Neutrophil (primary cell): Measurements from ENCODE around the gene HPN.
"Not testable (repeated sequence)": the region's sequence is repeated elsewhere in the genome, so short reads cannot be mapped to it uniquely, and the experiment has no call there.

Experiments
- H3K27ac ChIP-seq: fragments of 200-600 bp; sonication (generic); 2 replicates; pipeline ENCODE4 v1.5.1; 2016; ENCODE audit warnings: mild to moderate bottlenecking, moderate library complexity
- H3K27me3 ChIP-seq: fragments of 200-600 bp; sonication (generic); 2 replicates; pipeline ENCODE4 v1.6.0; 2016; ENCODE audit warnings: mild to moderate bottlenecking
- H3K36me3 ChIP-seq: fragments of 200-600 bp; sonication (generic); 2 replicates; pipeline ENCODE4 v1.5.1; 2017
- H3K4me1 ChIP-seq, 2 experiments: fragments of 200-600 bp in 1 of 2; sonication (generic) in 1 of 2; 1 replicate in 1 of 2; 2 replicates in 1 of 2; pipeline versions ENCODE4 v1.5.1 to v1.6.1; 2013 to 2016; ENCODE audit warnings: low read depth in 1 of 2, low read length in 1 of 2, mild to moderate bottlenecking in 1 of 2, moderate library complexity in 1 of 2; ENCODE audit not compliant: control insufficient read depth in 1 of 2, insufficient read depth in 1 of 2
- H3K4me3 ChIP-seq, 2 experiments: fragments of 200-600 bp in 1 of 2; sonication (generic) in 1 of 2; 1 replicate in 1 of 2; 2 replicates in 1 of 2; pipeline ENCODE4 v1.5.1; 2013 to 2016; ENCODE audit warnings: low read depth in 1 of 2, low read length in 1 of 2, mild to moderate bottlenecking in 1 of 2, moderate library complexity in 1 of 2
- H3K9me3 ChIP-seq: fragments of 200-600 bp; sonication (generic); 2 replicates; pipeline ENCODE4 v1.5.1; 2016
- CTCF ChIP-seq: fragments of 200-600 bp; sonication (generic); IDR thresholded peaks from 2 replicates; pipeline ENCODE4 v1.5.1; 2016; ENCODE audit warnings: antibody characterized with exemption

The HPN gene

DNA sequence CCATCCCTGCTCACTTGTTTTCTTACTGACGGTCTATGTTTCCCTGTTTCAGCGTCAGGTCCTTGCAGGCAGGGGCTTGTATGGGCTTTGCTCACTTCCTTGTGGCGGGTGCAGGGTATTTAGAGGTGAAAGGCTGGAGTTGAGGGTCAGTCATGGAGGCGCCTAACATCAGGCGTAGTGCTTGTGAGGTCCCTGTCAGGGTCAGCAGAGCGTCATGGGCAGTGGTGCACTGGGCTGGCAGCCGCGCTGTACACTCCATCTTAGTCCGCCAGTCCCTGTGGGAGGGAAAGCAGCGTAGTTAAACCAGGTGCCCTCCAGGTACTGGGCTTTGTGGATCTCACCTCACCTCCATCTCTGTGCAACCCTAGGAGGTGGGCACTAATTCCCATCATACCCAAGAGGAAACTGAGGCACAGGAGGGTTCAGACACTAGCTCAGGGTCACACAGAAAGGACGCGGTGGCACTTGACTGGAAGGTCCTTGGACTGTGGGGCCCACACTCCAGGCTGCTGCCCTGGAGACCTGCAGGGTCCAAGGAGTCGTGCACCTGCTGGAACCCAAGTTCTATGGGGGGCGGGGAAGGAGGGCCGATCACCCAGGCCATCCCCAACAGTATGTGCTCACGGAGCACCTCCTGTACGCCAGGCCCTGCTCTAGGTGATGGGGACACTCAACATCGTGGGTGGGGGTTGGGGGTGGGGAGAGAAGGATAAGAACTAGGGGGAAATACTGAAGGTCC, 36.8 kb upstream of the HPN start:
- Histone ChIP-seq H3K27ac (peak overlapping the region; percentile 99), H3K4me3 (peak overlapping the region in 1 of 2 experiments; percentile 97), H3K36me3 (peaks cover 36% of the 10 kb centered on the region), H3K27me3 (no peaks in the 10 kb centered on the region), H3K4me1 (peaks cover 63 to 75% of the 10 kb centered on the region in 2 experiments), H3K9me3 (no peaks in the 10 kb centered on the region)
- no peak for TF ChIP-seq CTCF

DNA sequence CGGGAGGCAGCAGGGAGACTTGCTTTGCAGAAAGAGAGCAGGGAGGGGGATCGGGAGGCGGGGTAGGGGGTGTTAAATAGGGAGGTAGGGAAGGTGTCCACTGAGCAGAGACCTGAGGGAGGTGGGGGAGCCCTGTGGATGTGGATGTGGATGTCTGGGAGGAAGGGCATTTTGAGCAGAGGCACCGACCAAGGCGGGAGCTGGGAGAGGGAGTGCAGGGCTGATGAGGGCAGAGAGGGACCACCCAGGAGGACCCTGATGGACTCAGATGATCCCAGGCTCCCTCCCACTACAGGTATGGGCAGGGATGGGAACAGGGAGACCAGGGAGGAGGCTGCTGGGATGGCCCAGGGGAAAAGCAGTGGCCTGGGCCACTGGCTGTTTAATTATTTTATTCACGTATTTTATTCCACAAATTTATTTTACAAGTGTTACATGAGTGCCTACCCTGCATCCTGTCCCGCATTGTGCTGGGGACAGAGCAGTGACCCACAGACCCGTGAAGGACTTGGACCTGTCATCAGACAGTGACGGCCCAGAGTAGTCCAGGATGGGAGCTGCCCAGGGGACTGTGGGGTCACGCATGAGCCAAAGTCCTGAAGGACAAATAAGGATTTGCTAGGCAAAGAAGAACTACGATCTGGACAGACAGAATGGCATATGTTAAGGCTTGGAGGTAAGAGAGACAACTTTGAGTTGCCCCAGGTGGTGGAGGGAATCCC, 36.1 kb upstream of the HPN start:
- Histone ChIP-seq H3K4me3 (no peak overlapping the region), H3K27me3 (no peaks in the 10 kb centered on the region), H3K27ac (peak overlapping the region; percentile 99), H3K36me3 (peaks cover 43% of the 10 kb centered on the region), H3K4me1 (peaks cover 66 to 83% of the 10 kb centered on the region in 2 experiments), H3K9me3 (no peaks in the 10 kb centered on the region)
- no peak for TF ChIP-seq CTCF

DNA sequence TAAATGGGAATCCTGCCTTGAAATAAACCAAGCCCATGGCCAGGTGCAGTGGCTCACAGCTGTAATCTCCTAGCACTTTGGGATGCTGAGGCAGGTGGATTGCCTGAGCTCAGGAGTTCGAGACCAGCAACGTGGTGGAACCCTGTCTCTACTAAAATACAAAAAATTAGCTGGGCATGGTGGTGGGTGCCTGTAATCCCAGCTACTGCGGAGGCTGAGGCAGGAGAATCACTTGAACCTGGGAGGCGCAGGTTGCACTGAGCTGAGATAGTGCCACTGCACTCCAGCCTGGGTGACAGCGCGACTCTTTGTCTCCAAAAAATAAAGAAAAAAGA, 35.5 kb upstream of the HPN start:
- not testable (repeated sequence) for H3K9me3 ChIP-seq, H3K27me3 ChIP-seq, H3K4me3 ChIP-seq
- peaks cover 72 to 87% of the 10 kb centered on the region in 2 experiments for H3K4me1 ChIP-seq
- H3K27ac ChIP-seq = peak overlapping the region; percentile 99
- H3K36me3 ChIP-seq = peaks cover 48% of the 10 kb centered on the region

- Histone ChIP-seq H3K4me3 (no peak overlapping the region), H3K27me3 (no peaks in the 10 kb centered on the region), H3K27ac (peak overlapping the region; percentile 6), H3K36me3 (peaks cover 52% of the 10 kb centered on the region), H3K4me1 (peaks cover 77 to 87% of the 10 kb centered on the region in 2 experiments), H3K9me3 (no peaks in the 10 kb centered on the region)
- TF ChIP-seq CTCF = no peak
These were observed 35.1 kb upstream of the HPN start for GRCh38 chr19:35006342-35006998.

- no peaks in the 10 kb centered on the region for H3K27me3 ChIP-seq
- TF ChIP-seq CTCF = no peak
- peak overlapping the region; percentile 6 for H3K27ac ChIP-seq
- H3K4me1 ChIP-seq = peaks cover 78 to 87% of the 10 kb centered on the region in 2 experiments
- no peak overlapping the region for H3K4me3 ChIP-seq
- H3K9me3 ChIP-seq = no peaks in the 10 kb centered on the region
- peaks cover 57% of the 10 kb centered on the region for H3K36me3 ChIP-seq
These were observed 34.5 kb upstream of the HPN start for GRCh38 chr19:35006999-35007365.

- not testable (repeated sequence) for H3K9me3 ChIP-seq, H3K4me3 ChIP-seq, H3K27me3 ChIP-seq
- peaks cover 78 to 87% of the 10 kb centered on the region in 2 experiments for H3K4me1 ChIP-seq
- peaks cover 61% of the 10 kb centered on the region for H3K36me3 ChIP-seq
- H3K27ac ChIP-seq = peak overlapping the region; percentile 6
These were observed 34.1 kb upstream of the HPN start for GRCh38 chr19:35007427-35007826.
